SK-N-SH treated with all-trans-retinoic acid at 6 μM for 48 hours (cell line): ENCODE measurements around the gene ZBTB34.
"Not testable (repeated sequence)": the region's sequence is repeated elsewhere in the genome, so short reads cannot be mapped to it uniquely, and the experiment has no call there.

Source experiments
- ATAC-seq: fragments of 200-7000 bp; cut with Tn5 transposase; 3 replicates; pipeline ENCODE4 v1.9.1; 2020; ENCODE audit warnings: mild to moderate bottlenecking, moderate library complexity
- ARNTL ChIP-seq: fragments of 450-650 bp; formaldehyde crosslinking; IDR thresholded peaks from 2 replicates; pipeline ENCODE4 v1.5.0; 2020; ENCODE audit warnings: low read depth, mild to moderate bottlenecking, moderate library complexity, borderline replicate concordance
- BACH2 ChIP-seq: fragments of 250-450 bp; sonication (Bioruptor Pico); IDR thresholded peaks from 2 replicates; pipeline ENCODE4 v1.9.0; 2021; ENCODE audit warnings: mild to moderate bottlenecking, borderline replicate concordance
- CSDC2 ChIP-seq: fragments of 250-450 bp; sonication (Bioruptor Pico); IDR thresholded peaks from 2 replicates; pipeline ENCODE4 v1.5.0; 2020; ENCODE audit warnings: mild to moderate bottlenecking, moderate library complexity
- ESRRG ChIP-seq: fragments of 250-450 bp; sonication (Bioruptor Pico); IDR thresholded peaks from 2 replicates; pipeline ENCODE4 v1.6.1; 2021; ENCODE audit warnings: mild to moderate bottlenecking
- GLIS3 ChIP-seq: fragments of 250-450 bp; sonication (Bioruptor Pico); IDR thresholded peaks from 2 replicates; pipeline ENCODE4 v1.5.0; 2020; ENCODE audit warnings: mild to moderate bottlenecking, moderate library complexity
- ISL1 ChIP-seq: fragments of 250-450 bp; sonication (Bioruptor Pico); IDR thresholded peaks from 2 replicates; pipeline ENCODE4 v2.1.2; 2022; ENCODE audit warnings: mild to moderate bottlenecking, moderate library complexity
- OSR1 ChIP-seq: fragments of 250-450 bp; sonication (Bioruptor Pico); IDR thresholded peaks from 2 replicates; pipeline ENCODE4 v1.8.0; 2022; ENCODE audit warnings: moderate library complexity, mild to moderate bottlenecking, inconsistent platforms
- PPARA ChIP-seq: fragments of 250-450 bp; sonication (Bioruptor Pico); IDR thresholded peaks from 2 replicates; pipeline ENCODE4 v1.5.0; 2020; ENCODE audit warnings: mild to moderate bottlenecking, borderline replicate concordance
- RARB ChIP-seq: fragments of 250-450 bp; sonication (Bioruptor Pico); IDR thresholded peaks from 2 replicates; pipeline ENCODE4 v1.8.0; 2021; ENCODE audit warnings: mild to moderate bottlenecking, moderate library complexity
- SNAI2 ChIP-seq: fragments of 250-450 bp; sonication (Bioruptor Pico); IDR thresholded peaks from 2 replicates; pipeline ENCODE4 v1.5.0; 2020; ENCODE audit warnings: mild to moderate bottlenecking, moderate library complexity
- TCF4 ChIP-seq: fragments of 250-450 bp; sonication (Bioruptor Pico); IDR thresholded peaks from 2 replicates; pipeline ENCODE4 v1.8.0; 2021; ENCODE audit warnings: mild to moderate bottlenecking, moderate library complexity, borderline replicate concordance
- TOX ChIP-seq: fragments of 250-450 bp; sonication (Bioruptor Pico); IDR thresholded peaks from 2 replicates; pipeline ENCODE4 v1.8.0; 2021; ENCODE audit warnings: mild to moderate bottlenecking, moderate library complexity, borderline replicate concordance
- ZC3H10 ChIP-seq: fragments of 250-450 bp; sonication (Bioruptor Pico); IDR thresholded peaks from 2 replicates; pipeline ENCODE4 v1.5.1; 2021; ENCODE audit warnings: mild to moderate bottlenecking, moderate library complexity
- ZFP3 ChIP-seq: fragments of 250-450 bp; sonication (Bioruptor Pico); IDR thresholded peaks from 2 replicates; pipeline ENCODE4 v1.5.0; 2020; ENCODE audit warnings: mild to moderate bottlenecking, moderate library complexity
- ZNF565 ChIP-seq: fragments of 450-650 bp; formaldehyde crosslinking; conservative IDR thresholded peaks from 2 replicates; pipeline ENCODE4 v1.5.0; 2020; ENCODE audit warnings: low read depth, mild to moderate bottlenecking, moderate library complexity
- ZNF70 ChIP-seq: fragments of 450-650 bp; formaldehyde crosslinking; IDR thresholded peaks from 2 replicates; pipeline ENCODE4 v1.5.0; 2020; ENCODE audit warnings: mild to moderate bottlenecking, moderate library complexity
- ZNF8 ChIP-seq: fragments of 450-650 bp; formaldehyde crosslinking; IDR thresholded peaks from 2 replicates; pipeline ENCODE4 v1.5.0; 2020; ENCODE audit warnings: mild to moderate bottlenecking, moderate library complexity
- TF ChIP-seq, protein P1 (sequence below): fragments of 250-450 bp; sonication (Bioruptor Pico); IDR thresholded peaks from 2 replicates; pipeline ENCODE4 v1.5.1; 2021; ENCODE audit warnings: mild to moderate bottlenecking, moderate library complexity
- TF ChIP-seq, protein P2 (sequence below): fragments of 250-450 bp; sonication (Bioruptor Pico); IDR thresholded peaks from 2 replicates; pipeline ENCODE4 v1.8.0; 2020; ENCODE audit warnings: mild to moderate bottlenecking, moderate library complexity, borderline replicate concordance
- TF ChIP-seq, protein P3 (sequence below): fragments of 250-450 bp; sonication (Bioruptor Pico); IDR thresholded peaks from 2 replicates; pipeline ENCODE4 v1.5.1; 2020; ENCODE audit warnings: low read depth, mild to moderate bottlenecking, moderate library complexity
- TF ChIP-seq, protein P4 (sequence below): fragments of 250-450 bp; sonication (Bioruptor Pico); IDR thresholded peaks from 2 replicates; pipeline ENCODE4 v1.5.0; 2020; ENCODE audit warnings: mild to moderate bottlenecking, moderate library complexity

Gene ZBTB34

DNA sequence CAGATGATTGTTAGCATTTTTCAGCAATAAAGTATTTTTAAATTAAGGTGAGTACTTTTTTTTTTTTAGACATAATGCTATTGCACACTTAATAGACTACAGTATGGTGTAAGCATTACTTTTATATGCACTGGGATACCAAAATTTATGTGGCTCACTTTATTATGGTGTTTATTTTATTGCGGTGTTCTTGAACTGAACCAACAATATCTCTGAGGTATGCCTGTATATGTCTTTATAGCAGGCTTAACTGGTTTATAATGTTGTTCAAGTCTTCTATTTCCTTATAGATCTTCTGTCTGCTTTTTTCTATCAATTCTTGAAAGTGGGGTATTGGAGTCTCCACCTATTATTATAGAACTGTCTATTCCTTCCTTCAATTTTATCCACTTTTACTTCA, 37.6 kb upstream of the ZBTB34 start:
- ATAC-seq, result no peak
- TF ChIP-seq GLIS3 (CRISPR knock-in tag), result no peak
- TF ChIP-seq, protein P1, sequence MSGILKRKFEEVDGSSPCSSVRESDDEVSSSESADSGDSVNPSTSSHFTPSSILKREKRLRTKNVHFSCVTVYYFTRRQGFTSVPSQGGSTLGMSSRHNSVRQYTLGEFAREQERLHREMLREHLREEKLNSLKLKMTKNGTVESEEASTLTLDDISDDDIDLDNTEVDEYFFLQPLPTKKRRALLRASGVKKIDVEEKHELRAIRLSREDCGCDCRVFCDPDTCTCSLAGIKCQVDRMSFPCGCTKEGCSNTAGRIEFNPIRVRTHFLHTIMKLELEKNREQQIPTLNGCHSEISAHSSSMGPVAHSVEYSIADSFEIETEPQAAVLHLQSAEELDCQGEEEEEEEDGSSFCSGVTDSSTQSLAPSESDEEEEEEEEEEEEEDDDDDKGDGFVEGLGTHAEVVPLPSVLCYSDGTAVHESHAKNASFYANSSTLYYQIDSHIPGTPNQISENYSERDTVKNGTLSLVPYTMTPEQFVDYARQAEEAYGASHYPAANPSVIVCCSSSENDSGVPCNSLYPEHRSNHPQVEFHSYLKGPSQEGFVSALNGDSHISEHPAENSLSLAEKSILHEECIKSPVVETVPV (CRISPR knock-in tag), result no peak
- TF ChIP-seq, protein P2, sequence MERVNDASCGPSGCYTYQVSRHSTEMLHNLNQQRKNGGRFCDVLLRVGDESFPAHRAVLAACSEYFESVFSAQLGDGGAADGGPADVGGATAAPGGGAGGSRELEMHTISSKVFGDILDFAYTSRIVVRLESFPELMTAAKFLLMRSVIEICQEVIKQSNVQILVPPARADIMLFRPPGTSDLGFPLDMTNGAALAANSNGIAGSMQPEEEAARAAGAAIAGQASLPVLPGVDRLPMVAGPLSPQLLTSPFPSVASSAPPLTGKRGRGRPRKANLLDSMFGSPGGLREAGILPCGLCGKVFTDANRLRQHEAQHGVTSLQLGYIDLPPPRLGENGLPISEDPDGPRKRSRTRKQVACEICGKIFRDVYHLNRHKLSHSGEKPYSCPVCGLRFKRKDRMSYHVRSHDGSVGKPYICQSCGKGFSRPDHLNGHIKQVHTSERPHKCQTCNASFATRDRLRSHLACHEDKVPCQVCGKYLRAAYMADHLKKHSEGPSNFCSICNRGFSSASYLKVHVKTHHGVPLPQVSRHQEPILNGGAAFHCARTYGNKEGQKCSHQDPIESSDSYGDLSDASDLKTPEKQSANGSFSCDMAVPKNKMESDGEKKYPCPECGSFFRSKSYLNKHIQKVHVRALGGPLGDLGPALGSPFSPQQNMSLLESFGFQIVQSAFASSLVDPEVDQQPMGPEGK, result no peak
- no peak for TF ChIP-seq ZC3H10 (CRISPR knock-in tag)
- TF ChIP-seq CSDC2 (CRISPR knock-in tag), result no peak
- TF ChIP-seq, protein P3, sequence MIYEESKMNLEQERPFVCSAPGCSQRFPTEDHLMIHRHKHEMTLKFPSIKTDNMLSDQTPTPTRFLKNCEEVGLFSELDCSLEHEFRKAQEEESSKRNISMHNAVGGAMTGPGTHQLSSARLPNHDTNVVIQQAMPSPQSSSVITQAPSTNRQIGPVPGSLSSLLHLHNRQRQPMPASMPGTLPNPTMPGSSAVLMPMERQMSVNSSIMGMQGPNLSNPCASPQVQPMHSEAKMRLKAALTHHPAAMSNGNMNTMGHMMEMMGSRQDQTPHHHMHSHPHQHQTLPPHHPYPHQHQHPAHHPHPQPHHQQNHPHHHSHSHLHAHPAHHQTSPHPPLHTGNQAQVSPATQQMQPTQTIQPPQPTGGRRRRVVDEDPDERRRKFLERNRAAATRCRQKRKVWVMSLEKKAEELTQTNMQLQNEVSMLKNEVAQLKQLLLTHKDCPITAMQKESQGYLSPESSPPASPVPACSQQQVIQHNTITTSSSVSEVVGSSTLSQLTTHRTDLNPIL (CRISPR knock-in tag), result no peak
- TF ChIP-seq PPARA (CRISPR knock-in tag), result no peak
- TF ChIP-seq SNAI2, result no peak

DNA sequence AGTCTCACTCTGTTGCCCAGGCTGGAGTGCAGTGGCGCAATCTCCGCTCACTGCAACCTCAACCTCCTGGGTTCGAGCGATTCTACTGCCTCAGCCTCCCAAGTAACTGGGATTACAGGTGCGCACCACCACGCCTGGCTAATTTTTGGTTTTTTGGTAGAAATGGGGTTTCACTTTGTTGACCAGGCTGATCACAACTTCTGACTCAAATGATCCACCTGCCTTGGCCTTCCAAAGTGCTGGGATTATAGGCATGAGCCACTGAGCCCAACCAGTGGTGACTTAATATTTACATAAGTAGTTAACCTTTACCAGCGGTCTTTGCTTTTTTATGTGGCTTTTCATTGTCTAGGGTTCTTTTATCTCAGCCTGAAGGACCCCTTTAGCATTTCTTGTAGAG, 36.4 kb upstream of the ZBTB34 start:
- not testable (repeated sequence) for ATAC-seq

DNA sequence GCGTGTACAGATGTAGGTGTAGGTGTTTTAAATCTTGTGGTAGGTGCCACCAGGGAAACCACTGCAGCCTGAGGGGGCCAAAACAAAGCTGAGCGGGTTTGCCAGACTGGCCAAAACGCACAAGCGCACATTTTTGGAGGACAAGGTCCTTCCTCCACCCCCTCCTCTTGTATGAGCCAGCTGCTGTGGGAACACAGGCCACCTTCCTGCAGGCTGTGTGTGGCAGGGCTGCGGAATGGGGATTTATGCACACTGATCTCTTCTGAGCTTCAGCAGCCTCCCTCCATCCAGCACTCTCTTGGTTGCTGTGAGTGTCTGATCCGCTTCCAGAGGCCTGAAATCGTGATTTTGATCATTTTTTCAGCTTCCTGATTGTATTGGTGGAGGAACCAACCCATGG, 33.2 kb upstream of the ZBTB34 start:
- no peak for ATAC-seq
- TF ChIP-seq ZNF8 (CRISPR knock-in tag), result no peak
- no peak for TF ChIP-seq SNAI2
- no peak for TF ChIP-seq ZFP3
- no peak for TF ChIP-seq PPARA (CRISPR knock-in tag)
- TF ChIP-seq ZNF565 (CRISPR knock-in tag), result no peak
- no peak for TF ChIP-seq CSDC2 (CRISPR knock-in tag)
- TF ChIP-seq ISL1, result no peak
- TF ChIP-seq, protein P3 (CRISPR knock-in tag), result no peak
- no peak for TF ChIP-seq ZC3H10 (CRISPR knock-in tag)
- no peak for TF ChIP-seq RARB (CRISPR knock-in tag)
- no peak for TF ChIP-seq TCF4 (CRISPR knock-in tag)
- no peak for TF ChIP-seq OSR1
- TF ChIP-seq, protein P4, sequence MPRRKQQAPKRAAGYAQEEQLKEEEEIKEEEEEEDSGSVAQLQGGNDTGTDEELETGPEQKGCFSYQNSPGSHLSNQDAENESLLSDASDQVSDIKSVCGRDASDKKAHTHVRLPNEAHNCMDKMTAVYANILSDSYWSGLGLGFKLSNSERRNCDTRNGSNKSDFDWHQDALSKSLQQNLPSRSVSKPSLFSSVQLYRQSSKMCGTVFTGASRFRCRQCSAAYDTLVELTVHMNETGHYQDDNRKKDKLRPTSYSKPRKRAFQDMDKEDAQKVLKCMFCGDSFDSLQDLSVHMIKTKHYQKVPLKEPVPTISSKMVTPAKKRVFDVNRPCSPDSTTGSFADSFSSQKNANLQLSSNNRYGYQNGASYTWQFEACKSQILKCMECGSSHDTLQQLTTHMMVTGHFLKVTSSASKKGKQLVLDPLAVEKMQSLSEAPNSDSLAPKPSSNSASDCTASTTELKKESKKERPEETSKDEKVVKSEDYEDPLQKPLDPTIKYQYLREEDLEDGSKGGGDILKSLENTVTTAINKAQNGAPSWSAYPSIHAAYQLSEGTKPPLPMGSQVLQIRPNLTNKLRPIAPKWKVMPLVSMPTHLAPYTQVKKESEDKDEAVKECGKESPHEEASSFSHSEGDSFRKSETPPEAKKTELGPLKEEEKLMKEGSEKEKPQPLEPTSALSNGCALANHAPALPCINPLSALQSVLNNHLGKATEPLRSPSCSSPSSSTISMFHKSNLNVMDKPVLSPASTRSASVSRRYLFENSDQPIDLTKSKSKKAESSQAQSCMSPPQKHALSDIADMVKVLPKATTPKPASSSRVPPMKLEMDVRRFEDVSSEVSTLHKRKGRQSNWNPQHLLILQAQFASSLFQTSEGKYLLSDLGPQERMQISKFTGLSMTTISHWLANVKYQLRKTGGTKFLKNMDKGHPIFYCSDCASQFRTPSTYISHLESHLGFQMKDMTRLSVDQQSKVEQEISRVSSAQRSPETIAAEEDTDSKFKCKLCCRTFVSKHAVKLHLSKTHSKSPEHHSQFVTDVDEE (CRISPR knock-in tag), result no peak
- no peak for TF ChIP-seq TOX
- TF ChIP-seq ESRRG, result no peak
- TF ChIP-seq BACH2 (CRISPR knock-in tag), result no peak
- TF ChIP-seq, protein P2, result no peak
- no peak for TF ChIP-seq ZNF70 (CRISPR knock-in tag)
- TF ChIP-seq ARNTL, result no peak
